Natural killer cell (primary cell): ENCODE results near the gene CYP1B1. TPM values are rescaled to one million over a fixed set of nuclear protein-coding genes. Genes with fewer than 3 reads are reported as not detected.

Experiments used
- ATAC-seq, 3 donors: fragments of 150-1000 bp in 2 of 3; fragments of 200-7000 bp in 1 of 3; cut with Tn5 transposase; 1 replicate in 1 of 3; 2 replicates in 2 of 3; pipeline ENCODE4 v1.10.0; 2021; ENCODE audit warnings: mild to moderate bottlenecking in 2 of 3, moderate library complexity in 2 of 3
- DNase-seq, 2 donors: peaks; one replicate each; pipeline versions ENCODE4 v3.0.0 to v3.0.0-alpha.2; 2013 to 2021; ENCODE audit warnings: mixed read lengths in 1 of 2
- H3K27ac ChIP-seq: one replicate; pipeline ENCODE4 v1.5.1; 2013; ENCODE audit warnings: mild to moderate bottlenecking, low read length
- H3K27me3 ChIP-seq: one replicate; pipeline ENCODE4 v1.6.1; 2013; ENCODE audit warnings: low read length; ENCODE audit not compliant: control insufficient read depth, insufficient read depth
- H3K36me3 ChIP-seq: one replicate; pipeline ENCODE4 v1.6.1; 2013; ENCODE audit warnings: low read length; ENCODE audit not compliant: control insufficient read depth, insufficient read depth
- H3K4me1 ChIP-seq: one replicate; pipeline ENCODE4 v1.6.1; 2013; ENCODE audit warnings: low read length; ENCODE audit not compliant: control insufficient read depth, insufficient read depth
- H3K4me3 ChIP-seq: one replicate; pipeline ENCODE4 v1.5.1; 2013; ENCODE audit warnings: low read length
- H3K9me3 ChIP-seq: one replicate; pipeline ENCODE4 v1.6.1; 2013; ENCODE audit warnings: low read length; ENCODE audit not compliant: control insufficient read depth, insufficient read depth
- H3K27ac Mint-ChIP-seq, 2 donors: one replicate each; pipeline ENCODE4 v1.8.0; 2022; ENCODE audit warnings: mild to moderate bottlenecking in 2 of 2, mixed read lengths in 2 of 2, moderate library complexity in 1 of 2
- H3K27me3 Mint-ChIP-seq, 2 donors: one replicate each; pipeline ENCODE4 v1.8.0; 2022; ENCODE audit warnings: low read depth in 2 of 2, mixed read lengths in 2 of 2
- H3K36me3 Mint-ChIP-seq: one replicate; pipeline ENCODE4 v1.8.0; 2022; ENCODE audit warnings: mixed read lengths
- H3K4me1 Mint-ChIP-seq, 2 donors: one replicate each; pipeline ENCODE4 v1.8.0; 2022; ENCODE audit warnings: mixed read lengths in 2 of 2
- H3K4me3 Mint-ChIP-seq: one replicate; pipeline ENCODE4 v1.8.0; 2022; ENCODE audit warnings: mild to moderate bottlenecking, moderate library complexity, mixed read lengths
- H3K9me3 Mint-ChIP-seq, 2 donors: one replicate each; pipeline ENCODE4 v1.8.0; 2022; ENCODE audit warnings: mixed read lengths in 2 of 2
- CTCF ChIP-seq: fragments of 200-600 bp; IDR thresholded peaks from one replicate; pipeline ENCODE4 v1.8.0; 2022; ENCODE audit warnings: antibody characterized with exemption
- WGBS: methylation state at CpG from one replicate; pipeline ENCODE4 v1.1.7; 2013; ENCODE audit warnings: missing lambda C conversion rate; ENCODE audit not compliant: insufficient coverage; 5-methylcytosine and 5-hydroxymethylcytosine counted together
- intact Hi-C: fragments of 100-400 bp; cut with micrococcal nuclease; formaldehyde crosslinking; loops from one replicate; pipeline ENCODE4 v1.14.2; 2022
- total RNA-seq, 4 donors: library from RNA; stranded (reverse); fragments of 120-200 nt in 1 of 4; gene quantifications; one replicate each; pipeline versions ENCODE4 v1.2.3 to v1.2.4, GENCODE V29; 2013 to 2022

The CYP1B1 gene
- total RNA-seq, 3 donors from 2014 or later (not counting 1 experiment from before 2014, with no cell fraction given) = 1.4 to 5.0 TPM; not detected in 1

- peaks cover 15 to 58% of the 10 kb centered on the region in 2 donors for H3K27me3 Mint-ChIP-seq
Observed at GRCh38 chr2:38109732-38110181, 33.8 kb upstream of the CYP1B1 start.

GRCh38 chr2:38108907-38109731 lies 33.2 kb upstream of the CYP1B1 start:
- Mint-ChIP-seq H3K36me3 (no peaks in the 10 kb centered on the region), H3K9me3 (no peaks in the 10 kb centered on the region), H3K27ac (no peak overlapping the region), H3K27me3 (peaks cover 15 to 55% of the 10 kb centered on the region in 2 donors), H3K4me3 (no peak overlapping the region), H3K4me1 (no peaks in the 10 kb centered on the region)
- H3K4me1 ChIP-seq = no peaks in the 10 kb centered on the region
- H3K27ac ChIP-seq = no peak overlapping the region
- no peak for TF ChIP-seq CTCF
- ATAC-seq (no peak), DNase-seq (no peak)
- intact Hi-C loops = no loop called here
- no peaks in the 10 kb centered on the region for H3K36me3 ChIP-seq
- WGBS = 78% methylated on average over 9 of the region's 11 CpGs
- no peak overlapping the region for H3K4me3 ChIP-seq
- H3K27me3 ChIP-seq = peaks cover 2% of the 10 kb centered on the region
- no peaks in the 10 kb centered on the region for H3K9me3 ChIP-seq

More at GRCh38 chr2:38109732-38110181, 33.8 kb upstream of the CYP1B1 start:
- intact Hi-C loops = no loop called here
- Histone ChIP-seq H3K36me3 (no peaks in the 10 kb centered on the region), H3K9me3 (no peaks in the 10 kb centered on the region), H3K27me3 (peaks cover 2% of the 10 kb centered on the region), H3K27ac (no peak overlapping the region), H3K4me1 (no peaks in the 10 kb centered on the region), H3K4me3 (no peak overlapping the region)
- H3K27ac Mint-ChIP-seq = no peak overlapping the region
- no peaks in the 10 kb centered on the region for H3K9me3 Mint-ChIP-seq
- no peak for TF ChIP-seq CTCF
- no peak overlapping the region for H3K4me3 Mint-ChIP-seq
- no peaks in the 10 kb centered on the region for H3K36me3 Mint-ChIP-seq
- H3K4me1 Mint-ChIP-seq = no peaks in the 10 kb centered on the region
- ATAC-seq = no peak
- DNase-seq = no peak
- WGBS = 80% methylated on average over 4 of the region's 4 CpGs

- no peaks in the 10 kb centered on the region for H3K9me3 Mint-ChIP-seq
- ATAC-seq (no peak), DNase-seq (no peak)
- WGBS = 89% methylated on average over 14 of the region's 17 CpGs
- Histone ChIP-seq H3K9me3 (no peaks in the 10 kb centered on the region), H3K27me3 (peaks cover 2% of the 10 kb centered on the region), H3K4me3 (no peak overlapping the region), H3K4me1 (no peaks in the 10 kb centered on the region), H3K27ac (no peak overlapping the region), H3K36me3 (no peaks in the 10 kb centered on the region)
- intact Hi-C loops = no loop called here
- peaks cover 18 to 54% of the 10 kb centered on the region in 2 donors for H3K27me3 Mint-ChIP-seq
- TF ChIP-seq CTCF = no peak
- H3K27ac Mint-ChIP-seq = no peak overlapping the region
- no peak overlapping the region for H3K4me3 Mint-ChIP-seq
- H3K36me3 Mint-ChIP-seq = no peaks in the 10 kb centered on the region
- H3K4me1 Mint-ChIP-seq = no peaks in the 10 kb centered on the region
Observed at GRCh38 chr2:38107738-38108410, 31.9 kb upstream of the CYP1B1 start.
